GM18505 (cell line): Measurements from ENCODE around the gene DPM2.
A peak's percentile ranks its signal among the peaks of the same experiment; 100 is the strongest.

Source experiments
- ATAC-seq: cut with Tn5 transposase; IDR thresholded peaks from one replicate; pipeline ENCODE4 v1.9.1; 2021; ENCODE audit not compliant: unreplicated experiment
- POLR2A ChIP-seq: IDR thresholded peaks from 4 replicates; pipeline ENCODE4 v1.6.1; 2011; ENCODE audit warnings: borderline replicate concordance; ENCODE audit not compliant: insufficient read depth, insufficient read length; ENCODE audit errors: extremely low read depth

The DPM2 gene

DNA sequence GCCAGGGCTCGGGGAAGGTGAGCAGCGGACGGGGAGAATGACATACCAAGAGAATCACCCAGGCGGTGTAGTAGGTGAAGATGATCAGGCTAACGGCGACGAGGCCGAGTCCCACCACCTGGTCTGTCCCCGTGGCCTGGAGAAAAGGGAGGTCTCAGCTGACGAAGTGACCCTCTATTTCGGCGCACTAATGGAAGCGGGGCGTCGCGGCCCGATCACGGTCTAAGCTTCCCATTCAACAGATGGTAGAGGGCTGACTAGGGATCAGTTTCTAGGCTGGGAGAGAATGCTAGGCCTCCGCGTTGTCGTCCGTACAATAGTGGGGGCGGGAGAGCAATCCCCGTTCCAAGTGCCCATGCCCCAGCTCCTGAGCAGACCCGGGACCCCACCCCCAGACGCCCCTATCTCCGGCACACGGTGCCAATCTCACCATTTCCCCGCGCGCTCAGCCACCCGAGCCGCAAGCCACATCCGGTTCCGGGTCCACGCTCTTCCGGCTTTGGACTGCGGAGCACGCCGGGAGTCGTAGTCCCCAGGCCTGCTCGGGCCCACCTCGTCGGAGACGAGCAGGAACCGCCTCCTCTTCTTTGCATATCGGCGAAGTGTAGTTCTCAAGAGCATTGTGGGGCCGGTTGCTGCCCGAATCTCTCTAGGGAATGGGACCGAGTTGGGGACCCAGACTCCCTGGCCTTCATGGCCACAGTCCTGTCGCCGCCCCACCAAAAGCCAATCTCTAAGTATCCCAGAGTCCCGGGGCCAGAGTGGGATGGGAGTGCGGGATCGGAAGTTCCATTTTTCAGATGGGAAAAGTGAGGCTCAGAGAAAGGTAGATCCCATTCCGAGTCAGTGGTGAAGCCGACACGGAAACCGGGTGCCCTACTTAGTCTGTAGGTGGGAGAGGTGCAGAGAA is at the start of gene DPM2:
Gene DPM2, minus strand, starts transcription at position 467 of the 910 bp plus-strand sequence. Its CDS starts 34 bp downstream, at position 433.
- peak; percentile 84 for TF ChIP-seq POLR2A
- ATAC-seq, result peak; percentile 86

- ATAC-seq, result no peak
- no peak for TF ChIP-seq POLR2A
Observed at GRCh38 chr9:127987103-127987614, 49.5 kb upstream of the DPM2 start.

DNA sequence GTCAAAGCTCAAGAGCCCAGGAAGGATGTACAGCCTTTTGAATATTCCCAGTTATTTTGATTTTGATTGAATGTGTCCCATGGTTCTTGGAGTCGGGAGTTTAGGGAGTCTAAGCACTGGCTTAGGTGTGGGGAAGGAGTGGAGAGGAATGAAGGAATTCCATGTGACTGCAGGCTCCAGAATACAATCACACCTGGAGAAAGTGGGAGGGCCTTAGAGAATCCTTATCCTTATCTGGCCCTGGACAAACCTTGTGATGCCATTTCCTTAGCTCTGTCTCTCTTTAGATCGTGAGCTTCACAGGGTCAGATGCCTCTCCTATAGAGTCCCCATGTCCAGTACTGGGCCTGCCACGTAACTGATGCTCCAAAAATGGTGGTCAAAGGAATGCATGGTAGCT is 47.4 kb upstream of the DPM2 start:
- TF ChIP-seq POLR2A, result no peak
- ATAC-seq, result no peak

- TF ChIP-seq POLR2A, result peak; percentile 46
- no peak for ATAC-seq
Observed at GRCh38 chr9:127983847-127984289, 46.2 kb upstream of the DPM2 start.

- TF ChIP-seq POLR2A, result no peak
Observed at GRCh38 chr9:127982912-127983311, 45.3 kb upstream of the DPM2 start.

DNA sequence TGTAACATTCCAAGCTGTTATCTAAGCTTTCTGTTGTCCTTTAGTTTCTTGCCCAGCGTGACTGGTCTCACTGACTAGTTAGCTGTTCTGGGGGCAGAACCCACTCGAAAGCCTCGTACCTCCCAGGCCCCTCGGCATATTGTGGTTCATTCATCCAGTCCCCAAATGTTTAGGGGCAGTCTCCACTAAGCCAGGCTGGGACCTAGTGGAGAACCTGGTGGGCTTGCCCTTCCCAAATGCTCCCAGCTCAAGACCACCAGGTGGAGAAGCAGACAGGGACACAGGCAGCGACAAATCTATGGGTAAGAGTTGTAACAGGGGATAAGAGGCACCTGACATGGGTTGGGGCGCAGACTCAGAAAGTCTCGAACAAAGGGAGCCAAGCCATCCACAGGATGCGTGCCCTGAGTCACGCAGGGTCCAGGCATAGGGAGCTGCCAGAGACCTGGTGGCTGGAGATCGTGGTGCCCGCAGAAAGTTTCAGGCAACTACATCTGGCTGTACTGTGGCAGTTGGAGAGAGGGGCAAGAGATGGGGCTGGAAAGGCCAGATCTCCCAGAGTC is 44.0 kb upstream of the DPM2 start:
- no peak for TF ChIP-seq POLR2A
- ATAC-seq, result no peak

More at GRCh38 chr9:127982912-127983311, 45.3 kb upstream of the DPM2 start:
- ATAC-seq, result no peak

DNA sequence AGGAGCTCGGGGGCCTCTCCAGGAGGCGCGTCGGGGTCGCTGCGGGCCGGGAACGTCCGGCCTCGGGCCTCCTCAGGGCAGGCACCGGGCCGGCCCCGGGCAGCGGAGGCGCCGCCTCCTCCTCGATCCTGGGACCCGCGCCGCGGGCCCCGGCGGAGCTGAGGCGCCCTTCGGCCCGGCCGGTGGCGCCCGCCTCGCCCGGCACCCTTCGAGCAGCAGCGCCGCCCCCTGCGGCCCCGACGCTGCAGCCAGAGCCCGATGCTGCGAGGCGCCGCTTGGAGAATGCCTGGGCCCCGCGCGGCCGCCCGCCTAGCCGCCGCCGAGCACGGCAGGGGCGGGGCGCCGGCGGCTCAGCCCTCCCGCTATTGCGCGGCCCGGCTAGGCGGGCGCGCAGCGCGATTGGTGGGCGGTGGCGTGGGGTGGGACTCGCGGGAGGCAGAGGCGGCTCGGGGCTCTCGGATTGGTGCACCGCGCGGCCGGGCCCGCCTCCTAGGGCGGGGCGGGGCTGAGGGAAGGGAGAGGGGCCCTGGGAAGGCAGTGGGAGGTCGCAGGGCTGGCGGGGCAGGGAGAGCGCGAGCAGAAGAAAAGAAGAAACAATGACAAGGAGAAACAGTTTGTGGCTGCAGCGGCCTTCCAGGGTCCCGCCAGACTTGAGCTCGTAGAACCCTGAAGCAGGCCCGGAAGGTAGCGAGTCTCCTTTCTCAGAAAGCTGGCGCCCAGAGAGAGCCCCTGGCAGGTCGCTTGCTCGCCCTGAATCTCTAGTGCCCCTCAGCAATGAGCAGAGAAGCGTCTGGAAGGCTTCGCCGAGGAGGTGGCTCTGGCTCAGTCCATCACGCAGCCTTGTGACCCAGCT is 43.3 kb upstream of the DPM2 start, which contains the start of gene EEIG1:
Gene EEIG1, minus strand, starts transcription at position 284 of the 853 bp plus-strand sequence. CDS start 852 bp downstream, outside the sequence.
- peak; percentile 87 for TF ChIP-seq POLR2A

DNA sequence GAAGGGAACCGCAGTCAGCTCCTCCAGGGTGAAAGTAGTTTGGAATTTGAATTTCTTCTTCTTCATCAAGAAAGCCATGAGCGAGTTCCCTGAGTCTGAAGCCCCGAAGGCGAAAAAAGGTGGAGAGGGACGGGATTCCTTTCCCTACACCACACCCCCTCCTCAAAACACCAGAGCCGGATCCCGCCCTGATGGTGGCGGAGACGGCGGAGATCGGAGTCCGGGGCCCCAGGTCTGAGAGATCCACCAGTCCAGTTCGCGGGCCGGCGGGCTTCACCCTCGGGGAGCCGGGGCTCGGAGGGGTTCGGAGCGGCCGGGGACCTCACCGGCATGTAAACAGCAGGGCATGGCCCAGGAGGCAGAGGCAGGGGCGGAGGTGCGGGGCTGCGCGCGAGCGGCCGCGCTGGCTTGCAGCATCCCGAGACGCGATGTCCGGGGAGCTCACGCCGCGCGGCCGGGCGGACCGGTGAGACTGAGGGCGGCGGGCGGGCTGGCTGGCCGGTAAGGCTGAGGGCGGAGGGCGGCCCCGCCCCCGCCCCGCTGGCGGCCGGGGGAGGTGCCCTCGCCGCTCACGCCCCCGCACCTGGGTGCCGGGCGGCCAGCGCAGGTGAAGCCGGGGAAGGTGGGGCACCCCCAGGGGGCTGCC is 42.5 kb upstream of the DPM2 start:
- peak; percentile 29 for ATAC-seq
- no peak for TF ChIP-seq POLR2A

More for the DNA sequence above, 43.3 kb upstream of the DPM2 start, which contains the start of gene EEIG1:
- ATAC-seq, result peak; percentile 61

DNA sequence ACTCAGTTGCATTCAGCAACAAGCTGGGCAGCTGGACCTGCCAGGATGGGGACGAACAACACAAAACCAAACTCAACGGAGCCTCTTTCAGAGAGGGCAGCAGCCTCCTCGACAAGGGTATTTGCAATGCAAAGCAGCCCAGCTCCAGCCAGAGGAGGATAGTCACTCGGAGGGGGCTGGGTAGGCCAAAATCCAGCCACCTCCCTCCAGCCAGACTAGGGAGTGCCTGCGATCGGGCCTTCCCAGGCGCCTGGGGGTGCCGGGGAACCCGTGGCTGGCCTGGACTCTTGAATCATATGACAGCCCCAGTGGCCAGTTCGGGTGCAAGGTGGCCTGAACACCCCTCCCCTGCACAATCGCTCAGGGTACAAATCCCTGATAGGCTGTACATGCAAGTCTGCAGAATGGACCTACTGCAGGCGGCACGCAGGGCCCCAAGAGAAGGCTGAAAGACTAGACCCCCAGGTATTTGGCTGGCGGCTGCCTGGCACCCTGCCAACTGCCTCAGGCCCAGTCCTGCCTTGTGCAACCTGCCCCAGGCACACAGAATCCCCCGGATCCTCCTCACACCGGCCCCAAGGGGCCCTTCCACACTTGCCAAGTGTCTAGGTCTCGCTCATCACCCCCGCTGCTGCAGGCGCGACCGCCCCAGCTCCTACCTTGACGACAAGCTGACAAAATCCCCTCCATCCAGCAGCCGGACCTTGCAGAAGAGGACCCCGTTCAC is 41.8 kb upstream of the DPM2 start:
- ATAC-seq, result no peak
- peak; percentile 89 for TF ChIP-seq POLR2A

DNA sequence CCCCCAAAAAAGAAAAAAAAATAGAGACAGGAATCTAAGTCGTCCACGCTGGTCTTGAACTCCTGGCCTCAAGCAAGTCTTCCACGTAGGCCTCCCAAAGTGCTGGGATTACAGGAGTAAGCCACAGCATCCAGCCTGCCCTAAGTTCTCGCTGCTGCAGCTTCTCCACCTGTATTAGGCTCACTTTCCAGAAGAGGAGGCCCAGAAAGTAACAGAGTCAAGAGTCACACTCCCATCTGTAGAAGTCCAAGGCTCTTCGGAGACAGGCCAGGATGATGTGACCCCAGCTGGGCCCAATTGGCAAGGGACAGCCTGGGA is 41.3 kb upstream of the DPM2 start:
- ATAC-seq, result no peak
- no peak for TF ChIP-seq POLR2A

GRCh38 chr9:127977884-127978647 is 40.4 kb upstream of the DPM2 start:
- no peak for TF ChIP-seq POLR2A
- no peak for ATAC-seq
